HG03139 (cell line): ENCODE data around the gene KRTDAP.

Experiments
- ATAC-seq: cut with Tn5 transposase; IDR thresholded peaks from one replicate; pipeline ENCODE4 v1.9.1; 2021; ENCODE audit not compliant: unreplicated experiment

KRTDAP gene

GRCh38 chr19:35490364-35490763, at the start of gene KRTDAP:
KRTDAP (minus strand) TSS chr19:35490464; CDS start chr19:35490442, 22 bp downstream.
- ATAC-seq = no peak

GRCh38 chr19:35539850-35540249, 49.6 kb upstream of the KRTDAP start:
- no peak for ATAC-seq

- ATAC-seq = no peak
Measured at GRCh38 chr19:35539314-35539713, 49.0 kb upstream of the KRTDAP start.

- no peak for ATAC-seq
Measured at GRCh38 chr19:35534803-35535480, 44.7 kb upstream of the KRTDAP start.

- no peak for ATAC-seq
Measured at GRCh38 chr19:35533822-35534392, 43.6 kb upstream of the KRTDAP start.

- no peak for ATAC-seq
Measured at GRCh38 chr19:35533201-35533821, 43.0 kb upstream of the KRTDAP start, which contains the start of gene GAPDHS. GAPDHS (plus strand) TSS chr19:35533456; CDS start chr19:35533528, 72 bp downstream.

- no peak for ATAC-seq
Measured at GRCh38 chr19:35531291-35531690, 41.0 kb upstream of the KRTDAP start.

GRCh38 chr19:35529241-35530218, 39.3 kb upstream of the KRTDAP start:
- no peak for ATAC-seq

- no peak for ATAC-seq
Measured at GRCh38 chr19:35528218-35529038, 38.2 kb upstream of the KRTDAP start, which contains the start of gene SBSN. SBSN (minus strand) TSS chr19:35528311; CDS start chr19:35528281, 30 bp downstream.

- ATAC-seq = no peak
Measured at GRCh38 chr19:35525873-35526272, 35.6 kb upstream of the KRTDAP start.

GRCh38 chr19:35524181-35524837, 34.0 kb upstream of the KRTDAP start:
- ATAC-seq = no peak

- ATAC-seq = no peak
Measured at GRCh38 chr19:35522745-35523327, 32.6 kb upstream of the KRTDAP start.

- no peak for ATAC-seq
Measured at GRCh38 chr19:35521124-35521743, 31.0 kb upstream of the KRTDAP start.

GRCh38 chr19:35519291-35519690, 29.0 kb upstream of the KRTDAP start:
- ATAC-seq = no peak

- ATAC-seq = no peak
Measured at GRCh38 chr19:35518313-35518712, 28.0 kb upstream of the KRTDAP start.

- no peak for ATAC-seq
Measured at GRCh38 chr19:35517342-35517741, 27.1 kb upstream of the KRTDAP start.

GRCh38 chr19:35516310-35516709, 26.0 kb upstream of the KRTDAP start:
- no peak for ATAC-seq

GRCh38 chr19:35514282-35514809, 24.1 kb upstream of the KRTDAP start:
- ATAC-seq = no peak
